Activated T-cell treated with anti-CD3 and anti-CD28 coated beads for 48 hours (primary cell): Measurements from ENCODE around the gene STRA8.

Source experiments
- DNase-seq: peaks from one replicate; pipeline ENCODE4 v3.0.0-alpha.2; 2020; ENCODE audit warnings: low read depth

STRA8 gene

DNA sequence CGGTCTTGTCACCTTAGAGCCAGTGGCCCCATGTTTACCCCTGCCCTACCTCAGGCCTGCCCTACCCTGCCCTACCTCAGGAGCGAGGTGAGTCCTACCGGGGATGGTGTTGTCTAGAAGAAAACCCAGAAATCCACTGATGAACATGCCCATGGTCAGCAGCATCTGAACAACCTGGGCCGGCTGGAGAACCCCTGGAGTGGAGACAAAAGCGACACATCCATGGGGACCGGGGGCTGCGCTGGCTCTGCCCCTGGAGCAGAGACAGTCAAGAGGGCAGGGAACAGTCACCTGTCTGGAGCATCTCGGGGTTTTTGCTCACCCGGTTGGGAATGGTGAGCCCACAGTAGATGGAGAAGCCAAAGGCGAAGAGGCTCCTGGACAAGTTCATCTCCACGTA is 36.3 kb downstream of the STRA8 start:
- DNase-seq, result no peak

DNA sequence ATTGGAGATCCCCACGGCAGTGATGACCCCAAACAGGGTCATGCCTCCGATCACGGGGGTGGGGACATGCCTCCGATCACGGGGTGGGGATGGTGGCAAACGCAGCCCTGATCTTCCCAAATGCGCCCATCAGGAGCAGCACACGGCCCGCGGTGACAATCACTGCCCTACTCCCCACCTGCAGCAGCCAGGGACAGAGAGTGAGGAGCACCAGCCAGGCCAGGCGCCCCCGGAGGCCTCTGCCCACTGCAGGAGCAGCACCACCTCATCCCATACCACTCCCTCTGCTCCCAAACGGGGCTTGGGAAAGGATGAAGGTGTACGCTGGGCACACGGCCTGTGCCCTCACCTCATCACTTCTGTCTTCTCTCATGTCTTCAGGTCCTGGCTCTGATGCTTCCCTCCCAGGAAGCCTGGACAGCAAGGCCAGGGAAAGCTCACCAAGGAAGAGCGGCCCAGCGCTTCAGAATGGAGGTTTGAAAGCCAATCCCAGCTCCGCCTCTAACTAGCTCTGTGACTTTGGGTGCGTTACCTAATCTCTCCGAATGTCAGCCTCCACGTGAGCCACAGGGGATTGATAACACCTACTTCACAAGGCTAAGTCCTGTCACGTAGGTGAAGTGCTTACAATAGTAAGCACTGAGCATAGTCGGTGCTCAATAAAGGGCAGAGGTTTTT is 37.1 kb downstream of the STRA8 start:
- no peak for DNase-seq

DNA sequence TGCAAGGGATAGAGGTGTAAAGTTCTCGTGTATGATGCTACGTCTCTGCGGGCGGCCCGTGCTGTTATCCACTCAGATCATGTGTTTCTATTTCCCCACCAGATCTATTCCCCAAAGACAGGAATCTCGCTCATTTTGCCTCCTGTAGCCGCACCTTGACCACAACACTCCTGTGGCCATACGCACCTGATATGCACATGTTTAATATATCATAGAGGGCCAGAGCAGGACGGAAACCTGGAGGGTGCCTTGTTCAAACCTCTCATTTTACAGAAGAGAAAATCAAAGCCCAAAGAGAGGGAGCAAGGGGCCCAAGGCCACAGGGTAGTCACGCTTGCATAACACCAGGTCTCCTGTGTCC is 37.6 kb downstream of the STRA8 start:
- no peak for DNase-seq

DNA sequence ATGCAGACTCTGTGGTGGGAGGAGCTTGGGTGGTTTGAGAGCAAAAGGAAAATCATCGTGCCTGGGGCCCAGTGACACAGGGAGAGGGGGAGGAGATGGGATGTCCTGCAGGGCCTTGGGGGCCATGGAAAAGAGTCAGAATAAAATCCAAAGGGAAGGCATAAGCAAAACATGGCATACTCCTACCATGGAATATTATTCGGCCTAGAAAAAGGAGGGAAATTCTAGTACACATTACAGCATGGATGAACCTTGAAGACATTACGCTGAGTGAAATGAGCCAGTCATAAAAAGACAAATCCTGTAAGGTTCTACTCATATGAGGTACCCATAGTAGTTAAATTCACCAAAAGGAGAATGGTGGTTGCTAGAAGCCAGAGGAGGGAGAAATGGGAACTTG is 38.7 kb downstream of the STRA8 start:
- no peak for DNase-seq

DNA sequence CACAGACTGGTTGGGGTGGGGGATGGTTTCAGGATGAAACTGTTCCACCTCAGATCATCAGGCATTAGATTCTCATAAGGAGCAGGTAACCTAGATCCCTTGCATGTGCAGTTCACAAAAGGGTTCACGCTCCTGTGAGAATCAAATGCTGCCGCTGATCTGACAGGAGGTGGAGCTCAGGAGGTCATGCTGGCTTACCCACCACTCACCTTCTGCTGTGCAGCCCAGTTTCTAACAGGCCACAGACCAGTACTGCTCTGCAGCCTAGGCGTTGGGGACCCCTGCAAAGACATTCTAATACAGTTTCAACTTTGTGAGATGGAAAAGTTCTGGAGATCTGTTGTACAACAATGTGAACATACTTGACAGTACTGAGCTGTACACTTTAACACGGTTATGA is 39.9 kb downstream of the STRA8 start:
- no peak for DNase-seq

DNA sequence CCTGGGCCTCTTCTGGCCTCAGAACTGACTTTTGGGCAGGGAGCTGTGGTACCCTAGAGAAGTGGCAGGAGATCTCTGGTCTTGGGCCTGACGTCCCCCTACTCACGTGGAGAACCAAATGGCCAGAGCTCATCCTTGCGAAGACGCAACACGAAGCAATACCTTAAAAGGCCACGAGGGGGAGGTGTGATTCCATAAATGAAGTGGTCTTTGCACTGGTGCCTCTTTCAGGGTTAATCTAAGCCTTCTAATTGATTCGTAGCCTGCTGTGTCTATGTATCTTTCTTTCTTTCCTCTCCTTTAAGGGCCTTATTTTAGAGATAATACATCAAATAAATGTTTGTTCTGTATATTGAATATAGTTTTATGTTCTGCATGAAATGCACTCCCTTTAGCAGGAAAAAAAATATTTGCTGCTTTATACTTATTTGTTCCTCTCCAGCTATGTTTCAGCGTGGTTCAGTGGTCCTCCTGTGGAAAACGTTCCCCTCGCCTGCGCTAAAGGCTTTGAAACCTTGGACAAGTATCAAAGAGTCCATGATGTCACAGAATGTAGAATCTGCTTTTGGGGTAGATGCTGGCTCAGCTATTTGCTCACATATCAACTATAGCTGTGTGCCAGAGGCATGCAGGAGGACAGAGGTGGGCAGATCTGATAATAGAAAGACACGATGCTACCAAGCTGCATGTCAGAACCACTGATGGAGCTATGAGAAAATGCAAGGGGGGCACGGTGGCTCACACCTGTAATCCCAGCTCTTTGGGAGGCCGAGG is 41.0 kb downstream of the STRA8 start:
- peak; percentile 64 for DNase-seq

DNA sequence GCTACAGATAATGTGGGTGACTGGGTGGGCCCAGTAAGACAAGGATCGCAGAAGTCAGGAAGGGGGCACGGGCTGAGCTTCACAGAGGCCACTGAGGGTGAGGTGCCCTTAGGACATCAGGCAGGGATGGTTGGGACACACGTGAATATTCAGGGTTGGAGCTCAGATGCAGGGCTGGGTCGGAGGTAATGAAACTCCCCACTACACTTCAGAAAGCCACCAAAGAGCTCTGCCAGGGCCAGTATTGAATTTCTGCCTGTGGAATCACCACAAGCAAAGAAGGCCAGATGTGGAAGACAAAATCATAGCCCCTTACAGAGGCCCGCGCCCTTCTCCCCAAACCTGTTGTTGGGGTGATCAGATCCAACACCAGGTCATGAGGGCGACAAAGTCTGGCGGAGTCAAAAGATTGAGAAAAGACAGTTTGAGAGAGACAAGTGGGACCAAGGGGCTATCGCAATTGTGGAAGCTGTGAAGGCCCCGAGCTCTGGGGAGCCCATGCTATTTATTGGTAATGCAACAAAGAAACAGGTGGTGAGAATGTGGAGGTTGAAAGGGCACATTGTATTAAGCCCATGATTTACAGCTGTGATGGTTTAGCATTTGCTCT is 42.4 kb downstream of the STRA8 start:
- no peak for DNase-seq

DNA sequence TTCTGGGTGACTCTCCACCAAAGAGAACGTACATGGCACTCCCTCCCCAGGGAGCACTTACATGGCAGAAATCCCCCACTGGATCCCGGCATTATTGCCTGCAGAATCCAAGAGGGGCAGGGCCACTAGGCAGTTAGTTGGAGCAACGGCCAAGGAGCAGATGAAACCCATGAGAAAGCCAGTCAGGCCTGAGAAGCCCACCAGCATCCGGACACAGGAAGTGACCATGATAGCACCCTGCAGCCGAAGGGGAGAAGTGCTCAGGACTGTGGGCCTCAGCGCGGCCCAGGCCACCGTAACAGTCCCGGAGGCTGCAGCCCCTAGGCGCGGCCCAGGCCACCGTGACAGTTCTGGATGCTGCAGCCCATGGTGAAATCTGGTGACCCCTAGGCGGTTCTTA is 43.5 kb downstream of the STRA8 start:
- DNase-seq, result no peak

DNA sequence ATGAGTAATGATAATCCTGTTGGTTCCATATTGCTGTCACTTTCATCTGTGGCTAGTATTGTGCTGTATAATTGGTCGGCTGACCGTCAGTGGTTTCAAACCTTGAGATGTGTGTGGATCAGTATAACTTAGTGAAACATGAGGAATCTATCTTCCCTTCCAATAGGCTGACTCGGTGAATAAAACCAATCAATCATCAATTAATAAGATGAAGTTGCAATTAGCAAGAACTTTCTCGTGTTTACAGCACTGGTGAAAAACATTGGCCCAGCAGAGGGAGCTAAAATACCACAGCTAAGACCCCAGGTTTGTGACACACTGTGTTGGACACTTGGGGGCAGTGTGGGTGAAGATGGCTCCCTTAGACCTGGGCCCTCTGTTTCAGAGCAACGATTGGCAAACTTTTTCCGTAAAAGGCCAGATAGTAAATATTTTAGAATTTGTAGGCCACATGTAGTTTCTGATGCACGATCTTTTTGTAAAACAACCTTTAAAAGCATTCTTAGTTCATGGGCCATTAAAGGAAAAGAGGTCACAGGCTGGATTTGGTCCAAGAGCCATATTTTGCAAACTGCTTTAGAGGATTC is 47.8 kb downstream of the STRA8 start:
- peak; percentile 63 for DNase-seq

DNA sequence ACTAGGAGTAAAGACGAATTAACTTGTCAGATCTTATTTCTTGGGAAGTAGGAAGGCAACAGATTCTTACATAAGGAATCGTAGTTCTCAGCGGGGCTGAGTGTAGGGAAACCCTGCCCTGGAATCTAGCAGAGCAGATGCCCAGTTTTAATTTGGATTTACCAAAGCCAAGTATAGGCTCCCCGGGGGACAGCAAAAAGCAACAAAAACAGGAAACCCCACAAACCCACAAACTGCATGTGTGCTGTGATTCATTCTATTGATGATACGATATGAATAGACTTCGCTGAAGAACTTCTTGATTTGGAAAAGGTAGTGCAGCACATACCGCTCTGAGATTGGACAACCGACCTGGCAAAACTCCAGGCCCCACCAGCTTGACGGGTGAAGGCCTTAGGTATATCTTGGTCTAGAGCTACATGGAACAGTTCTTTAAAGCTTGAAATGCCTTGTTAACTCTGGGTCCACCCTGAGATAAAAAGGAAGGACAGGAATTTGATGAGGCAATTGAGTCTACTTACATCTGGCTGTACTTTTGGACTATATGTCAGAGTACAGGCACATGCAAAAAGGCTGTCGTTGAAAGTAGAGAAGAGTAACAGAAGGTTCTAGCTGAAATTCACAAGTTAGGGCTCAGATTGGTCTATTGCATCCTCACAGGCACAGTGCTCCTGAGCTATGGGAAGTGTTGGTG is 49.1 kb downstream of the STRA8 start:
- no peak for DNase-seq

DNA sequence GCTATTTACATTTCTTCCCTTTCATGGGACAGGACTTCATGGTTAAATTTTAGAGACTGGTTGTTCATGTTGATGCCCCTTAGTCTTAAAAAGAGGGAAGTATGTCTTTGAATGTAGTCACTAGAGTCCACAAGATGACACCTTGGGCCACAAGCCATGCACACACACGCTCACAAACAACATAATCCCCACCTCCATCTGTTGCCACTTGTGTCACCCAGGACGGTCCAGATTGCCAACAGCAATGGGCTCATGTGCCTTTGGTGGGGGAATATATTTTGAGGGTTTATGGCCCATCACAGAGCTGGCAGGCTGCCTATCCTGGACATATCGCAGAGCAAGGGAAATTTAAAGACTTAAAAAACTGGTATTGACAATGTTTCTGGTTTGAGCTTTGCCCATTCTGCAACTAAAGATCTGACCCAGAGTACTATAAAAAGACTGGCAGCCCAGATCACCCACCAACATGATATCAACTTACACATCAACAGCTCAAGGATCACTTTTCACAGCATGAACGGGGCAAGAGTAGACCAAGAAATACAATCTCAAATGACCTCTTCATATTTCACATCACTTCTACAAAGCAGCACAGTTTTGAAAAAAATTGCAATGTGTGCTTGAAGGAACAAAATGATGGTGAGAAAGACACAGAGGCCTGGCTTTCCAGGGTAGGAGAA is 50.5 kb downstream of the STRA8 start:
- no peak for DNase-seq

DNA sequence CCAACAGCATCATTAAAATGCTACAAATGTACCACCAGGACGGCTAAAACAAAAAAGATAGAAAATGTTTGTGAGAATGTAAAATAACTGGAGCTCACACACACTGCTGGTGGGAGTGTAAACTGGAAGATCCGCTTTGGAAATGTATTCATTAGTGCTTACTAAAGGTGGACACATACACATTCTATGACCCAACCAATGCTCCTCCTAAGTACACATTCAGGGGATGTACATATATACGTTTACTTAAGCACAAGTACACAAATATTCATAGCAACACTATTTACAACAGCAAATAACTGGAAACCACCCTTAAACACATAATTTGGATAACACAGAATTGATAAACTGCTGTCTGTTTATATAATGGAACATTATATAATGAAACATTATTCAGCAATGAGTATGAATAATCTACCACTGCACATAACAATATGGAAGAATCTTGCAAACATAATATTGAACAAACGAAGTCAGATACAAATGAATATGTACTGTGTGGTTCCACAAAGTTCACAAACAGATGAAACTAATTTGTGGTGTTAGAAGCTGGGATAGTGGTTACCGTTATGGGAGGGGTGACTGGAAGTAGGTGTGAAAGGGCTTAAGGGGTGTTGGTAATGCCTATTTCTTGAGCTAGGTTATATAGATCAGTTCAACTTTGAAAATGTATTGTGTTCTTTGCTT is 52.1 kb downstream of the STRA8 start:
- no peak for DNase-seq

DNA sequence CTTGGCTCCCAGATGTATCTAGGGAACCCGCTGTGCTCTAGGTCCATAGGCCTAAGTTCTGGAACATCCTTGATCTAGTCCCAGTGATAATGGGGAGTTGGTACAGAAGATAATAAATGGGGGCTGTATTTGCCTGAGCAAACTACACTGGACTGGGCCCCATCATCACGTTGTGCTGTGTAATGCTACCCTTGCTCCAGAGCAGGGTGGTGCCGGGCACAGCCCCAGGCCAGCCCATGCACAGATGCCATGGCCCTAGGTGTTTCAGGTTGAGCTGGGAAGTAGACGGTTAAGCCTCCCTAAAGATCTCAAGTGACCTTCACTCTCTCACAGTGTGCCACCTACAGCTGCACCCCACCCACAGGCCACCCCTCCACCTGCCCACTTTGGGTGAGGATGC is 53.2 kb downstream of the STRA8 start:
- no peak for DNase-seq

DNA sequence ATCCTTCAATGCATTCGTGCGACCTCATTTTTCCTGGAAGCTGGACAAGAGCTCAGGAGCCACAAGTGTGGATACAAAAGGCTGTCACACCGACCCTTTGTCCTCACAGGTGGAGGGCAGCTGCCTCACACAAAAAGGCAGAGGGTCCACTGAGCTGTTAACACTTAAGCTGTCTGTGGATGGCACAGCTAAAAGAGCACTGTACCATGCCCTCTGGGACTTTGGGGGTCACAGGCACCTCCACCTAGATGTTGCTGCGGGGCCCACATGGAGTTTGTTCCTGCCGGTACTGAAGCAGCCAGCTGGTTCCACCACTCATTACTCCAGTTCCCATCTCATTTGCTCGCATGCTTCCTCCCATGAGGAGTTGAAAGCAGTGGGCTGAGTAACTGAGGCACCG is 57.0 kb downstream of the STRA8 start:
- DNase-seq, result no peak

DNA sequence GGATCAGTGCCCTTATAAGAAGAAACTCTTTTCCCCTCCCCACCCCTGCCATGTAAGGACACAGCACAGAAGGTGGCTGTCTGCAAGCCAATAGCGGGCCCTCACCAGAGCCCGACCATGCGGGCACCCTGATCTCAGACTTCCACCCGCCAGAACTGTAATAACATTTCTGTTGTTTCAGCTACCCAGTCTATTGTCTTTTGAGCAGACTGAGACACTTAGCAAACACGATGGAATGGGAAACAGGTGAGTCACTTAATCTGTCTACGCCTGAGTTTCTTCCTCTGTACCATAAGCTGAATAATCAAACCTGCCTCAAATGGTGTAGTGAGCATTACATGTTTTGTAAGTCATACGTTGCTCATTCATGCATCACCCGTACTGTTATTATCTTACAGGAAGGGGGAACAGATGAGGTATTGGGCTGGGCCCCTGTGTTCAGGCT is 58.2 kb downstream of the STRA8 start:
- no peak for DNase-seq

DNA sequence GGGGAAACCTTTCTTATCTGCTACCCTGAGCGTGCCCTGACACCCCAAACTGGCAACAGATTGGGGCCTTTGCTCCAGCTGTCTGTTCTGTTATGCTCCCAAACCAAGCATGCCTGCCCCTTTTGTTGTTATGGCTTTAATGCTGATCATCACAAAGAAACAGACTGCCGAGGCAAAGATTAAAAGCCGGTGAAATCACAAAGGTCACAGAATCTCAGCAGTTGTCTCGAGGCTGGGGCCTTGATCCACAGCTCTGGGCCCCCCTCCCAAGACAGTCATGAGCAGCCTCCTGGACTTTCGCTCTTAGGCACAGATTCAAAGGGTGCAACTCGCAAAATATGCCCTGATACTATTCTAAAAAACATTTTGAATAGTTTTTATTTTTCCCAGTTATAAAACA is 65.6 kb downstream of the STRA8 start:
- no peak for DNase-seq

DNA sequence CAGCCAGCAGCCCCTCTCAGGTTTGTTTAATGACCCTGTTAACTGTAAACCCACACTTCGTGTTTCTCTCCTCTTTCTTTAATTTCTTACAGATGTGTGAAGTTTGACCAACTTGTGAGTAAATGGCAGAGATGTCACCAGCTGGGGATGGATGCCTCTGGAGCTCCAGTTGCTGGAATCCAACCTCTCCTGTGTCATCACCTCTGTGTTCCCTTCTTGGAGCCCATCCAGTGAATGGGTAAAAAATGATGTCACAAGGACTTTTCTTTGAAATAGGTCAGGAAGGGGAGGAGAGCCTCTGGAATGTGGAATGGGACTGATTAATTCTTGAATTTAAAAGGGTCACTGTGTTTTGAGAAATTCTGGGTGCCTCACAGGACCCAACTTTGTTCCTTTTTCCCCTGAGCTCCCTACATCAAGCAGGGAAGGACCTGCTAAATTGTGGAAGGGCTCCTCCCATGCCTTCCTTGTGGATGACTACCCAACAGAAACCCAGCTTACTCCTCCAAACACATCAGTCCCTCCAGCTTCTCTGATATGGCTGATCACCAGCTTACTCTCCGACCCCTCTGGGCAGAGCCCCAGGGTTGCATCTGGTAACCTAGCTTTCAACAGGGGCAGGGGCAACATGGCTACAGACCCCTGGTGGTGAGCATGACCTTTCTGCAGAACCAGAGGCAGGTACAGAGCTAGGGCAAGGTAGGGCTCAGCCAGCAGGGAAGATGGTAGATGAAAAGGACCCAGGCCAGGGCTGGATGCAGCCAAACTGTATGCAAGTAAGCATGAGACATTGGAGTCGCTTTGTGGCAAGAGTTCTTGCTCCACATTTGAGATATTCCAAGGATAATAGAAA is 67.5 kb downstream of the STRA8 start:
- no peak for DNase-seq
